ENCODE results near the gene DEXI.
"Not testable (repeated sequence)": the region's sequence is repeated elsewhere in the genome, so short reads cannot be mapped to it uniquely, and the experiment has no call there.

Gene DEXI

GRCh38 chr16:10968498-10968897 is 26.2 kb upstream of the DEXI start:
- no peak for DNase-seq

- no peak for DNase-seq
These were observed 25.7 kb upstream of the DEXI start for GRCh38 chr16:10967986-10968385.

- DNase-seq, result peak; percentile 77
These were observed 24.3 kb upstream of the DEXI start for GRCh38 chr16:10966559-10966958.

- DNase-seq, result no peak
These were observed 23.9 kb upstream of the DEXI start for GRCh38 chr16:10966129-10966528.

- DNase-seq, result peak; percentile 90
These were observed 23.3 kb upstream of the DEXI start for GRCh38 chr16:10965440-10966061.

- DNase-seq, result peak; percentile 94
These were observed 22.6 kb upstream of the DEXI start for GRCh38 chr16:10964891-10965326.

GRCh38 chr16:10964039-10964890 is 22.0 kb upstream of the DEXI start:
- peak; percentile 90 for DNase-seq

GRCh38 chr16:10961231-10961630 is 19.0 kb upstream of the DEXI start:
- peak; percentile 46 for DNase-seq

- DNase-seq, result no peak
These were observed 16.9 kb upstream of the DEXI start for GRCh38 chr16:10959161-10959560.

GRCh38 chr16:10957771-10958482 is 15.7 kb upstream of the DEXI start:
- DNase-seq, result peak; percentile 84

- DNase-seq, result no peak
These were observed 12.6 kb upstream of the DEXI start for GRCh38 chr16:10954903-10955302.

- DNase-seq, result no peak
These were observed 8.8 kb upstream of the DEXI start for GRCh38 chr16:10951026-10951425.

- DNase-seq, result no peak
These were observed 8.1 kb upstream of the DEXI start for GRCh38 chr16:10950393-10950792.

- DNase-seq, result peak; percentile 69
These were observed 7.2 kb upstream of the DEXI start for GRCh38 chr16:10949424-10949970.

- DNase-seq, result no peak
These were observed 5.0 kb upstream of the DEXI start for GRCh38 chr16:10947211-10947787.

- no peak for DNase-seq
These were observed 4.0 kb upstream of the DEXI start for GRCh38 chr16:10946308-10946707.

GRCh38 chr16:10945065-10945787 is 3.0 kb upstream of the DEXI start:
- DNase-seq, result no peak

GRCh38 chr16:10944249-10945064 is 2.2 kb upstream of the DEXI start, which contains the start of gene CLEC16A:
Gene CLEC16A, plus strand, starts transcription at chr16:10944564. Its CDS starts 154 bp downstream, at chr16:10944718.
- DNase-seq, result peak; percentile 97

GRCh38 chr16:10943064-10943353 is 741 bp upstream of the DEXI start:
- DNase-seq, result no peak

GRCh38 chr16:10941935-10942351 is 325 bp downstream of the DEXI start:
- not testable (repeated sequence) for DNase-seq
